Activated B cell treated with CpG ODN at 0.5 μM for 24 hours (primary cell): ENCODE data around the gene SYNE3. TPM values are rescaled to one million over a fixed set of nuclear protein-coding genes. Genes with fewer than 3 reads are reported as not detected.

Source experiments
- ATAC-seq: fragments of 200-7000 bp; cut with Tn5 transposase; one replicate; pipeline ENCODE4 v1.10.0; 2021; ENCODE audit warnings: low read depth, mild to moderate bottlenecking, moderate library complexity
- CTCF ChIA-PET: fragments of 350-600 bp; sonication (Branson Sonifier 250); formaldehyde crosslinking; loops from one replicate; lab custom pipeline; 2021; ENCODE audit warnings: antibody characterized with exemption; lab: Charles Lee
- POLR2A ChIA-PET: fragments of 350-600 bp; sonication (Branson Sonifier 250); formaldehyde crosslinking; loops from one replicate; lab custom pipeline; 2021; ENCODE audit warnings: antibody characterized with exemption; lab: Charles Lee
- DNase-seq: peaks from one replicate; pipeline ENCODE4 v3.0.0; 2022
- H3K27ac Mint-ChIP-seq: one replicate; pipeline ENCODE4 v1.8.0; 2020; ENCODE audit warnings: mixed read lengths
- H3K27me3 Mint-ChIP-seq: one replicate; pipeline ENCODE4 v1.8.0; 2021; ENCODE audit warnings: mixed read lengths
- H3K36me3 Mint-ChIP-seq: one replicate; pipeline ENCODE4 v1.8.0; 2021; ENCODE audit warnings: low read depth, mixed read lengths
- H3K4me1 Mint-ChIP-seq: one replicate; pipeline ENCODE4 v1.8.0; 2021; ENCODE audit warnings: mixed read lengths
- H3K4me3 Mint-ChIP-seq: one replicate; pipeline ENCODE4 v1.8.0; 2020; ENCODE audit warnings: mild to moderate bottlenecking, mixed read lengths
- H3K9me3 Mint-ChIP-seq: one replicate; pipeline ENCODE4 v1.8.0; 2020; ENCODE audit warnings: mixed read lengths
- CTCF ChIP-seq: fragments of 200-600 bp; IDR thresholded peaks from one replicate; pipeline ENCODE4 v1.8.0; 2022; ENCODE audit warnings: antibody characterized with exemption, mild to moderate bottlenecking
- intact Hi-C: fragments of 100-400 bp; cut with micrococcal nuclease; formaldehyde crosslinking; loops from one replicate; pipeline ENCODE4 v1.15.1; 2024
- total RNA-seq: library from RNA; stranded (reverse); gene quantifications from 2 replicates; pipeline ENCODE4 v1.2.3, GENCODE V29; 2022

The SYNE3 gene
- total RNA-seq, 1 donor from 2014 or later = 104 TPM

- H3K4me3 Mint-ChIP-seq = no peak overlapping the region
- no peak for ATAC-seq
- H3K27me3 Mint-ChIP-seq = peaks cover 15% of the 10 kb centered on the region
- no peaks in the 10 kb centered on the region for H3K9me3 Mint-ChIP-seq
- no peak for DNase-seq
- peaks cover 4% of the 10 kb centered on the region for H3K4me1 Mint-ChIP-seq
- TF ChIP-seq CTCF = no peak
- H3K36me3 Mint-ChIP-seq = no peaks in the 10 kb centered on the region
- POLR2A ChIA-PET = no interaction called here
- intact Hi-C loops = no loop called here
- H3K27ac Mint-ChIP-seq = no peak overlapping the region
- CTCF ChIA-PET = interaction anchor here (1.2 to 5.9 kb wide), 11 partner anchors 25 to 439 kb away, joined by 3 to 71 read pairs (median 4); no protein-coding TSS in a partner anchor
Measured at GRCh38 chr14:95559203-95559602, 42.8 kb upstream of the SYNE3 start.

GRCh38 chr14:95557832-95558231 lies 41.4 kb upstream of the SYNE3 start:
- ATAC-seq (no peak), DNase-seq (no peak)
- H3K9me3 Mint-ChIP-seq = no peaks in the 10 kb centered on the region
- no peak overlapping the region for H3K4me3 Mint-ChIP-seq
- H3K36me3 Mint-ChIP-seq = no peaks in the 10 kb centered on the region
- no peak for TF ChIP-seq CTCF
- peaks cover 15% of the 10 kb centered on the region for H3K27me3 Mint-ChIP-seq
- CTCF ChIA-PET = interaction anchor here (1.3 kb wide), 1 partner anchor 437 kb away, joined by 6 read pairs; no protein-coding TSS in a partner anchor
- POLR2A ChIA-PET = no interaction called here
- peaks cover 4% of the 10 kb centered on the region for H3K4me1 Mint-ChIP-seq
- H3K27ac Mint-ChIP-seq = no peak overlapping the region
- intact Hi-C loops = no loop called here

- Mint-ChIP-seq H3K36me3 (no peaks in the 10 kb centered on the region), H3K27ac (no peak overlapping the region), H3K4me1 (peaks cover 4% of the 10 kb centered on the region), H3K4me3 (no peak overlapping the region), H3K27me3 (peaks cover 11% of the 10 kb centered on the region), H3K9me3 (no peaks in the 10 kb centered on the region)
- POLR2A ChIA-PET = no interaction called here
- DNase-seq (no peak), ATAC-seq (no peak)
- no peak for TF ChIP-seq CTCF
- intact Hi-C loops = no loop called here
- CTCF ChIA-PET = interaction anchor here (0.9 to 1.3 kb wide), 2 partner anchors 11 to 438 kb away, joined by 3 to 6 read pairs; no protein-coding TSS in a partner anchor
Measured at GRCh38 chr14:95557291-95557690, 40.8 kb upstream of the SYNE3 start.

GRCh38 chr14:95555053-95555452 lies 38.6 kb upstream of the SYNE3 start:
- ATAC-seq (no peak), DNase-seq (no peak)
- no peaks in the 10 kb centered on the region for H3K36me3 Mint-ChIP-seq
- no peaks in the 10 kb centered on the region for H3K4me1 Mint-ChIP-seq
- TF ChIP-seq CTCF = no peak
- intact Hi-C loops = no loop called here
- ChIA-PET CTCF (interaction anchor here (1.1 kb wide), 1 partner anchor 439 kb away, joined by 4 read pairs; no protein-coding TSS in a partner anchor), POLR2A (no interaction called here)
- no peak overlapping the region for H3K27ac Mint-ChIP-seq
- no peaks in the 10 kb centered on the region for H3K9me3 Mint-ChIP-seq
- no peaks in the 10 kb centered on the region for H3K27me3 Mint-ChIP-seq
- H3K4me3 Mint-ChIP-seq = no peak overlapping the region

GRCh38 chr14:95553141-95553540 lies 36.7 kb upstream of the SYNE3 start:
- H3K36me3 Mint-ChIP-seq = no peaks in the 10 kb centered on the region
- ChIA-PET CTCF (no interaction called here), POLR2A (no interaction called here)
- no peaks in the 10 kb centered on the region for H3K9me3 Mint-ChIP-seq
- no peaks in the 10 kb centered on the region for H3K4me1 Mint-ChIP-seq
- no peaks in the 10 kb centered on the region for H3K27me3 Mint-ChIP-seq
- intact Hi-C loops = no loop called here
- no peak overlapping the region for H3K4me3 Mint-ChIP-seq
- ATAC-seq (no peak), DNase-seq (no peak)
- no peak for TF ChIP-seq CTCF
- no peak overlapping the region for H3K27ac Mint-ChIP-seq
